Gastrocnemius medialis (tissue), 4 donors: ENCODE measurements around the gene ADH7. TPM values are rescaled to one million over a fixed set of nuclear protein-coding genes. Genes with fewer than 3 reads are reported as not detected.

ENCODE experiments used
- ATAC-seq, 2 donors: fragments of 150-250 bp; one replicate each; pipeline ENCODE4 v1.9.1; 2016
- DNase-seq, 2 donors: peaks; one replicate each; pipeline ENCODE4 v3.0.0-alpha.2; 2019
- H3K27ac ChIP-seq, 4 donors: fragments of 200-600 bp; sonication (generic); 1 replicate in 1 of 4; 2 replicates in 3 of 4; pipeline ENCODE4 v1.5.1; 2016 to 2018; ENCODE audit warnings: mild to moderate bottlenecking in 2 of 4, moderate library complexity in 1 of 4
- H3K27me3 ChIP-seq, 3 donors: fragments of 200-600 bp; sonication (generic) in 2 of 3; 1 replicate in 1 of 3; 2 replicates in 2 of 3; pipeline versions ENCODE4 v1.5.1 to v1.6.0; 2016 to 2019; ENCODE audit warnings: mild to moderate bottlenecking in 1 of 3, moderate library complexity in 1 of 3
- H3K36me3 ChIP-seq, 2 donors: fragments of 200-600 bp; sonication (generic) in 1 of 2; one replicate each; pipeline ENCODE4 v1.5.1; 2017 to 2018
- H3K4me1 ChIP-seq, 2 donors: fragments of 200-600 bp; sonication (generic) in 1 of 2; one replicate each; pipeline ENCODE4 v1.5.1; 2016 to 2017; ENCODE audit warnings: mild to moderate bottlenecking in 2 of 2
- H3K4me3 ChIP-seq, 4 donors: fragments of 200-600 bp; sonication (generic) in 3 of 4; 1 replicate in 1 of 4; 2 replicates in 3 of 4; pipeline ENCODE4 v1.5.1; 2016 to 2019; ENCODE audit warnings: mild to moderate bottlenecking in 2 of 4
- H3K9me3 ChIP-seq, 3 donors: fragments of 200-600 bp; sonication (generic) in 2 of 3; 1 replicate in 1 of 3; 2 replicates in 2 of 3; pipeline ENCODE4 v1.5.1; 2016 to 2019
- CTCF ChIP-seq, 5 experiments: fragments of 450-650 bp in 3 of 5; fragments of 200-600 bp in 2 of 5; sonication (generic) in 2 of 5; IDR thresholded peaks in 4 of 5; conservative IDR thresholded peaks in 1 of 5; 1 replicate in 4 of 5; 2 replicates in 1 of 5; pipeline ENCODE4 v1.5.1; 2016 to 2019; ENCODE audit warnings: antibody characterized with exemption in 5 of 5, mild to moderate bottlenecking in 3 of 5, moderate library complexity in 3 of 5
- POLR2A ChIP-seq, 2 donors: fragments of 450-650 bp; IDR thresholded peaks; one replicate each; pipeline ENCODE4 v1.6.1; 2017; ENCODE audit warnings: antibody characterized with exemption in 2 of 2, mild to moderate bottlenecking in 2 of 2, moderate library complexity in 2 of 2
- in situ Hi-C, 4 donors: fragments of 200-750 bp; cut with MboI; loops; one replicate each; pipeline versions ENCODE4 v1.15.0 to v1.8.0; 2017; ENCODE audit warnings: low sequenced_read_pairs in 4 of 4
- intact Hi-C: fragments of 100-400 bp; cut with DNase I; formaldehyde crosslinking; loops from one replicate; pipeline ENCODE4 v1.15.1; 2023; ENCODE audit warnings: low total_unique reads
- total RNA-seq, 4 donors: library from RNA; depleted of rRNA; stranded (reverse); fragments of >200 nt; gene quantifications; one replicate each; pipeline versions ENCODE4 v1.1.0 to v1.2.3, GENCODE V29; 2016

Gene ADH7
- total RNA-seq, 4 donors from 2014 or later: not detected

GRCh38 chr4:99394896-99395295 is 40.2 kb downstream of the ADH7 start:
- intact Hi-C loops (no loop called here), in situ Hi-C loops (no loop called here)
- Histone ChIP-seq H3K9me3 (peaks cover 0 to 7% (median 0%) of the 10 kb centered on the region in 3 donors), H3K4me1 (no peaks in the 10 kb centered on the region), H3K27ac (no peak overlapping the region), H3K4me3 (no peak overlapping the region), H3K27me3 (no peaks in the 10 kb centered on the region), H3K36me3 (no peaks in the 10 kb centered on the region)
- DNase-seq (no peak), ATAC-seq (no peak)
- TF ChIP-seq POLR2A (IDR thresholded peaks at IDR 0.05) (no peak), CTCF (IDR thresholded peaks at IDR 0.05 in 4 of 5, conservative IDR thresholded peaks at IDR 0.05 in 1 of 5) (no peak)

- no peak for TF ChIP-seq POLR2A (IDR thresholded peaks at IDR 0.05)
- no peak for TF ChIP-seq CTCF (IDR thresholded peaks at IDR 0.05 in 4 of 5, conservative IDR thresholded peaks at IDR 0.05 in 1 of 5)
- Histone ChIP-seq H3K27ac (peak overlapping the region in 2 of 4 donors; percentile 33 to 46), H3K4me1 (no peaks in the 10 kb centered on the region), H3K27me3 (no peaks in the 10 kb centered on the region), H3K36me3 (no peaks in the 10 kb centered on the region), H3K9me3 (peaks cover 0 to 15% (median 0%) of the 10 kb centered on the region in 3 donors), H3K4me3 (no peak overlapping the region)
- ATAC-seq (peak in 1 of 2 donors; percentile 19), DNase-seq (no peak)
- in situ Hi-C loops: no loop called here
- intact Hi-C loops: no loop called here
Observed at GRCh38 chr4:99390055-99390454, 45.1 kb downstream of the ADH7 start.

GRCh38 chr4:99389606-99390005 is 45.5 kb downstream of the ADH7 start:
- H3K9me3 ChIP-seq: peaks cover 0 to 15% (median 0%) of the 10 kb centered on the region in 3 donors
- no peaks in the 10 kb centered on the region for H3K27me3 ChIP-seq
- in situ Hi-C loops: no loop called here
- H3K27ac ChIP-seq: peak overlapping the region in 2 of 4 donors; percentile 24 to 46
- DNase-seq (peak in 1 of 2 donors; percentile 21), ATAC-seq (peak in 1 of 2 donors; percentile 33)
- no peaks in the 10 kb centered on the region for H3K36me3 ChIP-seq
- no peaks in the 10 kb centered on the region for H3K4me1 ChIP-seq
- intact Hi-C loops: no loop called here
- no peak overlapping the region for H3K4me3 ChIP-seq
- TF ChIP-seq POLR2A (IDR thresholded peaks at IDR 0.05): no peak
- TF ChIP-seq CTCF (IDR thresholded peaks at IDR 0.05 in 4 of 5, conservative IDR thresholded peaks at IDR 0.05 in 1 of 5): no peak

- in situ Hi-C loops: no loop called here
Observed at GRCh38 chr4:99383833-99384392, 51.2 kb downstream of the ADH7 start.

More at GRCh38 chr4:99383833-99384392, 51.2 kb downstream of the ADH7 start:
- intact Hi-C loops: no loop called here
- no peaks in the 10 kb centered on the region for H3K27me3 ChIP-seq
- H3K4me3 ChIP-seq: no peak overlapping the region
- H3K9me3 ChIP-seq: peaks cover 0 to 1% (median 0%) of the 10 kb centered on the region in 3 donors
- ATAC-seq (peak; percentile 88 to 91), DNase-seq (peak; percentile 25 to 44)
- peak overlapping the region; percentile 63 to 76 (median 68) for H3K27ac ChIP-seq
- TF ChIP-seq POLR2A (IDR thresholded peaks at IDR 0.05) (no peak), CTCF (IDR thresholded peaks at IDR 0.05 in 4 of 5, conservative IDR thresholded peaks at IDR 0.05 in 1 of 5) (no peak)
- no peaks in the 10 kb centered on the region for H3K36me3 ChIP-seq
- peaks cover 0 to 4% of the 10 kb centered on the region in 2 donors for H3K4me1 ChIP-seq
